Measurements from ENCODE around the gene RNF11.

RNF11 gene

GRCh38 chr1:51299185-51299885 is 63.3 kb downstream of the RNF11 start:
- Histone ChIP-seq H3K9ac (ENCODE audit: low read depth in 1 of 2, low read length in 2 of 2) (no peak overlapping the region), H3K9me3 (ENCODE audit: control insufficient read depth in 1 of 2, low read length in 2 of 2) (no peaks in the 10 kb centered on the region), H3K4me3 (ENCODE audit: low read depth in 1 of 2, low read length in 2 of 2) (no peak overlapping the region), H3K27ac (ENCODE audit: low read depth, low read length) (no peak overlapping the region), H3K36me3 (ENCODE audit: control insufficient read depth in 1 of 2, insufficient read depth in 2 of 2, low read length in 2 of 2) (no peaks in the 10 kb centered on the region), H3K4me1 (ENCODE audit: control insufficient read depth in 1 of 2, insufficient read depth in 2 of 2, low read length in 2 of 2) (peaks cover 9 to 14% of the 10 kb centered on the region in 2 donors), H3K27me3 (ENCODE audit: control insufficient read depth in 1 of 2, insufficient read depth in 2 of 2, low read length in 2 of 2) (no peaks in the 10 kb centered on the region)

GRCh38 chr1:51299981-51300670 is 64.1 kb downstream of the RNF11 start:
- Histone ChIP-seq H3K36me3 (ENCODE audit: control insufficient read depth in 1 of 2, insufficient read depth in 2 of 2, low read length in 2 of 2) (no peaks in the 10 kb centered on the region), H3K9ac (ENCODE audit: low read depth in 1 of 2, low read length in 2 of 2) (no peak overlapping the region), H3K9me3 (ENCODE audit: control insufficient read depth in 1 of 2, low read length in 2 of 2) (no peaks in the 10 kb centered on the region), H3K27ac (ENCODE audit: low read depth, low read length) (no peak overlapping the region), H3K4me3 (ENCODE audit: low read depth in 1 of 2, low read length in 2 of 2) (no peak overlapping the region), H3K4me1 (ENCODE audit: control insufficient read depth in 1 of 2, insufficient read depth in 2 of 2, low read length in 2 of 2) (peaks cover 17 to 21% of the 10 kb centered on the region in 2 donors), H3K27me3 (ENCODE audit: control insufficient read depth in 1 of 2, insufficient read depth in 2 of 2, low read length in 2 of 2) (no peaks in the 10 kb centered on the region)

GRCh38 chr1:51301152-51301843 is 65.2 kb downstream of the RNF11 start:
- H3K36me3 ChIP-seq (ENCODE audit: control insufficient read depth in 1 of 2, insufficient read depth in 2 of 2, low read length in 2 of 2): no peaks in the 10 kb centered on the region
- no peaks in the 10 kb centered on the region for H3K27me3 ChIP-seq (ENCODE audit: control insufficient read depth in 1 of 2, insufficient read depth in 2 of 2, low read length in 2 of 2)
- H3K27ac ChIP-seq (ENCODE audit: low read depth, low read length): no peak overlapping the region
- H3K9ac ChIP-seq (ENCODE audit: low read depth in 1 of 2, low read length in 2 of 2): no peak overlapping the region
- H3K9me3 ChIP-seq (ENCODE audit: control insufficient read depth in 1 of 2, low read length in 2 of 2): no peaks in the 10 kb centered on the region
- no peak overlapping the region for H3K4me3 ChIP-seq (ENCODE audit: low read depth in 1 of 2, low read length in 2 of 2)
- H3K4me1 ChIP-seq (ENCODE audit: control insufficient read depth in 1 of 2, insufficient read depth in 2 of 2, low read length in 2 of 2): peaks cover 24 to 28% of the 10 kb centered on the region in 2 donors

GRCh38 chr1:51301844-51302162 is 65.7 kb downstream of the RNF11 start:
- Histone ChIP-seq H3K4me1 (ENCODE audit: control insufficient read depth in 1 of 2, insufficient read depth in 2 of 2, low read length in 2 of 2) (peaks cover 19 to 24% of the 10 kb centered on the region in 2 donors), H3K9me3 (ENCODE audit: control insufficient read depth in 1 of 2, low read length in 2 of 2) (no peaks in the 10 kb centered on the region), H3K9ac (ENCODE audit: low read depth in 1 of 2, low read length in 2 of 2) (no peak overlapping the region), H3K4me3 (ENCODE audit: low read depth in 1 of 2, low read length in 2 of 2) (no peak overlapping the region), H3K36me3 (ENCODE audit: control insufficient read depth in 1 of 2, insufficient read depth in 2 of 2, low read length in 2 of 2) (no peaks in the 10 kb centered on the region), H3K27ac (ENCODE audit: low read depth, low read length) (no peak overlapping the region), H3K27me3 (ENCODE audit: control insufficient read depth in 1 of 2, insufficient read depth in 2 of 2, low read length in 2 of 2) (no peaks in the 10 kb centered on the region)

- no peaks in the 10 kb centered on the region for H3K27me3 ChIP-seq (ENCODE audit: control insufficient read depth in 1 of 2, insufficient read depth in 2 of 2, low read length in 2 of 2)
- H3K9me3 ChIP-seq (ENCODE audit: control insufficient read depth in 1 of 2, low read length in 2 of 2): no peaks in the 10 kb centered on the region
- no peak overlapping the region for H3K27ac ChIP-seq (ENCODE audit: low read depth, low read length)
- no peaks in the 10 kb centered on the region for H3K36me3 ChIP-seq (ENCODE audit: control insufficient read depth in 1 of 2, insufficient read depth in 2 of 2, low read length in 2 of 2)
- H3K4me3 ChIP-seq (ENCODE audit: low read depth in 1 of 2, low read length in 2 of 2): no peak overlapping the region
- peaks cover 17 to 24% of the 10 kb centered on the region in 2 donors for H3K4me1 ChIP-seq (ENCODE audit: control insufficient read depth in 1 of 2, insufficient read depth in 2 of 2, low read length in 2 of 2)
- H3K9ac ChIP-seq (ENCODE audit: low read depth in 1 of 2, low read length in 2 of 2): no peak overlapping the region
Observed at GRCh38 chr1:51302270-51302669, 66.2 kb downstream of the RNF11 start.

- H3K9ac ChIP-seq (ENCODE audit: low read depth in 1 of 2, low read length in 2 of 2): no peak overlapping the region
Observed at GRCh38 chr1:51302746-51303145, 66.7 kb downstream of the RNF11 start.

GRCh38 chr1:51303315-51303714 is 67.2 kb downstream of the RNF11 start:
- H3K4me3 ChIP-seq (ENCODE audit: low read depth in 1 of 2, low read length in 2 of 2): no peak overlapping the region
- H3K9me3 ChIP-seq (ENCODE audit: control insufficient read depth in 1 of 2, low read length in 2 of 2): no peaks in the 10 kb centered on the region
- H3K27ac ChIP-seq (ENCODE audit: low read depth, low read length): no peak overlapping the region
- H3K27me3 ChIP-seq (ENCODE audit: control insufficient read depth in 1 of 2, insufficient read depth in 2 of 2, low read length in 2 of 2): no peaks in the 10 kb centered on the region
- H3K9ac ChIP-seq (ENCODE audit: low read depth in 1 of 2, low read length in 2 of 2): no peak overlapping the region
- peaks cover 13 to 20% of the 10 kb centered on the region in 2 donors for H3K4me1 ChIP-seq (ENCODE audit: control insufficient read depth in 1 of 2, insufficient read depth in 2 of 2, low read length in 2 of 2)
- no peaks in the 10 kb centered on the region for H3K36me3 ChIP-seq (ENCODE audit: control insufficient read depth in 1 of 2, insufficient read depth in 2 of 2, low read length in 2 of 2)

More at GRCh38 chr1:51302746-51303145, 66.7 kb downstream of the RNF11 start:
- H3K4me3 ChIP-seq (ENCODE audit: low read depth in 1 of 2, low read length in 2 of 2): no peak overlapping the region
- no peak overlapping the region for H3K27ac ChIP-seq (ENCODE audit: low read depth, low read length)
- no peaks in the 10 kb centered on the region for H3K36me3 ChIP-seq (ENCODE audit: control insufficient read depth in 1 of 2, insufficient read depth in 2 of 2, low read length in 2 of 2)
- peaks cover 13 to 22% of the 10 kb centered on the region in 2 donors for H3K4me1 ChIP-seq (ENCODE audit: control insufficient read depth in 1 of 2, insufficient read depth in 2 of 2, low read length in 2 of 2)
- H3K27me3 ChIP-seq (ENCODE audit: control insufficient read depth in 1 of 2, insufficient read depth in 2 of 2, low read length in 2 of 2): no peaks in the 10 kb centered on the region
- no peaks in the 10 kb centered on the region for H3K9me3 ChIP-seq (ENCODE audit: control insufficient read depth in 1 of 2, low read length in 2 of 2)

GRCh38 chr1:51303751-51304251 is 67.7 kb downstream of the RNF11 start:
- Histone ChIP-seq H3K4me3 (ENCODE audit: low read depth in 1 of 2, low read length in 2 of 2) (peak overlapping the region in 1 of 2 donors; percentile 5), H3K4me1 (ENCODE audit: control insufficient read depth in 1 of 2, insufficient read depth in 2 of 2, low read length in 2 of 2) (peaks cover 13 to 20% of the 10 kb centered on the region in 2 donors), H3K27me3 (ENCODE audit: control insufficient read depth in 1 of 2, insufficient read depth in 2 of 2, low read length in 2 of 2) (no peaks in the 10 kb centered on the region), H3K9ac (ENCODE audit: low read depth in 1 of 2, low read length in 2 of 2) (no peak overlapping the region), H3K9me3 (ENCODE audit: control insufficient read depth in 1 of 2, low read length in 2 of 2) (no peaks in the 10 kb centered on the region), H3K36me3 (ENCODE audit: control insufficient read depth in 1 of 2, insufficient read depth in 2 of 2, low read length in 2 of 2) (no peaks in the 10 kb centered on the region), H3K27ac (ENCODE audit: low read depth, low read length) (no peak overlapping the region)

- Histone ChIP-seq H3K4me1 (ENCODE audit: control insufficient read depth in 1 of 2, insufficient read depth in 2 of 2, low read length in 2 of 2) (peaks cover 13 to 20% of the 10 kb centered on the region in 2 donors), H3K27ac (ENCODE audit: low read depth, low read length) (no peak overlapping the region), H3K27me3 (ENCODE audit: control insufficient read depth in 1 of 2, insufficient read depth in 2 of 2, low read length in 2 of 2) (no peaks in the 10 kb centered on the region), H3K36me3 (ENCODE audit: control insufficient read depth in 1 of 2, insufficient read depth in 2 of 2, low read length in 2 of 2) (no peaks in the 10 kb centered on the region), H3K9me3 (ENCODE audit: control insufficient read depth in 1 of 2, low read length in 2 of 2) (no peaks in the 10 kb centered on the region), H3K4me3 (ENCODE audit: low read depth in 1 of 2, low read length in 2 of 2) (no peak overlapping the region), H3K9ac (ENCODE audit: low read depth in 1 of 2, low read length in 2 of 2) (no peak overlapping the region)
Observed at GRCh38 chr1:51304360-51304759, 68.3 kb downstream of the RNF11 start.

- Histone ChIP-seq H3K36me3 (ENCODE audit: control insufficient read depth in 1 of 2, insufficient read depth in 2 of 2, low read length in 2 of 2) (no peaks in the 10 kb centered on the region), H3K4me3 (ENCODE audit: low read depth in 1 of 2, low read length in 2 of 2) (peak overlapping the region in 1 of 2 donors; percentile 21), H3K27me3 (ENCODE audit: control insufficient read depth in 1 of 2, insufficient read depth in 2 of 2, low read length in 2 of 2) (no peaks in the 10 kb centered on the region), H3K4me1 (ENCODE audit: control insufficient read depth in 1 of 2, insufficient read depth in 2 of 2, low read length in 2 of 2) (peaks cover 13 to 20% of the 10 kb centered on the region in 2 donors), H3K9me3 (ENCODE audit: control insufficient read depth in 1 of 2, low read length in 2 of 2) (no peaks in the 10 kb centered on the region), H3K9ac (ENCODE audit: low read depth in 1 of 2, low read length in 2 of 2) (no peak overlapping the region), H3K27ac (ENCODE audit: low read depth, low read length) (no peak overlapping the region)
Observed at GRCh38 chr1:51305371-51305823, 69.3 kb downstream of the RNF11 start.

Data from duodenal mucosa (tissue), 2 donors.